GM10248 (cell line): ENCODE measurements around the gene BICD1.

Source experiments
- CTCF ChIA-PET: fragments of 300-600 bp; sonication (Branson Sonifier 250); formaldehyde crosslinking; extraction: SDS; loops from one replicate; lab custom pipeline; 2021; ENCODE audit warnings: antibody characterized with exemption; lab: Yijun Ruan, JAX
- POLR2A ChIA-PET: fragments of 350-650 bp; sonication (Branson Sonifier 250); formaldehyde crosslinking; extraction: SDS; loops from one replicate; lab custom pipeline; 2020; ENCODE audit warnings: antibody characterized with exemption; lab: Yijun Ruan, JAX
- DNase-seq: peaks from one replicate; pipeline ENCODE4 v3.0.0; 2012; ENCODE audit errors: extremely low spot score
- TF ChIP-seq, protein P1 (sequence below): IDR thresholded peaks from 2 replicates; pipeline ENCODE4 v1.5.1; 2012; ENCODE audit warnings: mild to moderate bottlenecking, low read depth; ENCODE audit errors: extremely low read depth, missing control alignments, control extremely low read depth

Gene BICD1

DNA sequence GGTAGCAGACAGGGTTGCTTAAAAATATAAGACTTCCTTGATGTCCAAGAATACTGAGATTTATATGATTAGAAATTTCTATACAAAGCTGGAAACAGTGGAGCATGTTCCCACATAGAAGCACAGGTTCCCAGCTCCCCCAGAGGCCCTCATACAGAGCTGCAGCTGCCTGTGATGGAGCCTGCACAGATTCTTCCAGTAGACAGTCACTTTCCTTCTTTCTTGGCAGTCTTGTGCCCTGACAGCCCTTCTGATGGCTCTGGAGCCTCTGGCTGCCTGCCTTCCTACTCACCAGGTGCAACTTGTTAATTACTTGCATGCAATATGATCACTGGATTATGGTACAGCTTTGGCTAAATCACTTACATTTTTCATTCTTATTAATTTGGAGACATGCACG, 44.4 kb downstream of the BICD1 start:
- ChIA-PET CTCF (no interaction called here), POLR2A (no interaction called here)
- DNase-seq = no peak
- TF ChIP-seq, protein P1, sequence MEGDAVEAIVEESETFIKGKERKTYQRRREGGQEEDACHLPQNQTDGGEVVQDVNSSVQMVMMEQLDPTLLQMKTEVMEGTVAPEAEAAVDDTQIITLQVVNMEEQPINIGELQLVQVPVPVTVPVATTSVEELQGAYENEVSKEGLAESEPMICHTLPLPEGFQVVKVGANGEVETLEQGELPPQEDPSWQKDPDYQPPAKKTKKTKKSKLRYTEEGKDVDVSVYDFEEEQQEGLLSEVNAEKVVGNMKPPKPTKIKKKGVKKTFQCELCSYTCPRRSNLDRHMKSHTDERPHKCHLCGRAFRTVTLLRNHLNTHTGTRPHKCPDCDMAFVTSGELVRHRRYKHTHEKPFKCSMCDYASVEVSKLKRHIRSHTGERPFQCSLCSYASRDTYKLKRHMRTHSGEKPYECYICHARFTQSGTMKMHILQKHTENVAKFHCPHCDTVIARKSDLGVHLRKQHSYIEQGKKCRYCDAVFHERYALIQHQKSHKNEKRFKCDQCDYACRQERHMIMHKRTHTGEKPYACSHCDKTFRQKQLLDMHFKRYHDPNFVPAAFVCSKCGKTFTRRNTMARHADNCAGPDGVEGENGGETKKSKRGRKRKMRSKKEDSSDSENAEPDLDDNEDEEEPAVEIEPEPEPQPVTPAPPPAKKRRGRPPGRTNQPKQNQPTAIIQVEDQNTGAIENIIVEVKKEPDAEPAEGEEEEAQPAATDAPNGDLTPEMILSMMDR = no peak

- CTCF ChIA-PET = no interaction called here
- POLR2A ChIA-PET = no interaction called here
- no peak for DNase-seq
These were observed 44.9 kb downstream of the BICD1 start for GRCh38 chr12:32151552-32151951.

DNA sequence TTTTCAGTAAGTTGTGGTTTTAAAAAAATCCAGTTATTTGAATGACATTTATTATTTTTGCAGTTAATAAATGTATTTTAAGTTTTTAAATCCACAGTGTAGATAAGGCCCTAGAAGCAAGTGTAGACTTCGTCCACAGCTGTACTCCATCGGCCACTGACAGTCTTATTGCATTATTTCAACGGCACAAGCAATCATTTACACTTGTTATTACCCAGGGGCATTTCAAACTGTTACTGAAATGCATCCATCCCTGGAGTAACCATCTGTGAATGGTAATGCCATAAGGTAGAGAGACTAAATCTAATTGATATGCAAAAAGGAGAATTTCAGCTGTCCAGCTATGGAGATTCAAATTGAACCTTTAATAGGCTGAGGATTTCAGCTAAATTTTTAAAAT, 48.4 kb downstream of the BICD1 start:
- POLR2A ChIA-PET = no interaction called here
- CTCF ChIA-PET = no interaction called here
- no peak for DNase-seq
- TF ChIP-seq, protein P1 = no peak

More at GRCh38 chr12:32151552-32151951, 44.9 kb downstream of the BICD1 start:
- TF ChIP-seq, protein P1 = no peak

DNA sequence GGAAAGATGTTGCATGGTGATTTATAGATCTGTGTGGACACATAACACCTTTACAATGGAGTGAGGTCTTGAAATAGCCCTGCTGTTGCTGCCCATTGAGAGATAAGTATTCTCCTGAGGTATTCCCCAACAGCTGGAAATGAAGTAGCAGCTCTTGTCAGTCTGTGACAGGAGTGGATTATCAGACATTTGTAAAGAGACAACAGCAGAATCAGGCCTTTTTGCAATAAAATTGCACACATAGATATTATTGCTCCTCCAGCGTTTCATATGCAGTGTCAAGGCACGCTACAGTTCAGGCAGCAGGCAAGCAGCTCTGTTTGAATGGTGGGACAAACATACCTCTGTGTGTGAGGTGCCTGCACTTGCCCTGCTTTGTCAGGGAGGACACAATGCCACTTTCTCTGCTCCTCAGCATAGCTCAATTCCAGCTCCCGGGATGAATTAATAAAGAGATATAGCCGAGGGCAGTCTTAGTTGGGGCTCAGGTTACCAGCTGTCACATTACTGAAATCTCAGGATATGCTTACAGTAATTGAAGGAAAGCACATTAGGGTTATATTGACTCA, 49.4 kb downstream of the BICD1 start:
- TF ChIP-seq, protein P1 = no peak
- ChIA-PET CTCF (interaction anchor here (1.1 kb wide), 1 partner anchor 86 kb away, joined by 4 read pairs; no protein-coding TSS in a partner anchor), POLR2A (no interaction called here)
- DNase-seq = no peak

GRCh38 chr12:32158525-32158924, 51.9 kb downstream of the BICD1 start:
- DNase-seq = no peak
- CTCF ChIA-PET = interaction anchor here (3.2 kb wide), 1 partner anchor 12 kb away, joined by 8 read pairs; no protein-coding TSS in a partner anchor
- POLR2A ChIA-PET = no interaction called here
- TF ChIP-seq, protein P1 = no peak

DNA sequence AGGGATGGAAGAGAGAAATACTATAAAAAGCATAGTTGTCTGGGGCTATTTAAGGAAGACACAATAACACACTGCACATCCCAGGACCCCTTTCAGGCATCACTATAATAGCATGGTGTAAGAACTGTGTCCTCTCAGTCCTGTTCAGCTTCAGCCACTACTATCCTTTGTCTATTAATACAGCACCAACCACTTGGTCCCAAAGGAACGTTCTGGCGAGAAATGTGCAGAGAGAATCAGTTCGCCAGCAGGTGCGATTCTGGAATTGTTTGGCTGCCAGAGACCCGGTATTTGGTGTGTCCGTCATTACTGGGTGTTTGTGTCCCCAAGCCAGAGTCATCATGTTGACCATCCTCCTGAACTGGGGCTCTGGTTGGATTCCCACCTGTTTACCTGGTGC, 52.7 kb downstream of the BICD1 start:
- ChIA-PET CTCF (interaction anchor here (1.2 to 3.2 kb wide), 2 partner anchors 11 to 21 kb away, joined by 3 to 8 read pairs; no protein-coding TSS in a partner anchor), POLR2A (no interaction called here)
- no peak for DNase-seq
- TF ChIP-seq, protein P1 = no peak
